HG03045 (cell line): ENCODE data around the gene ANKRD18A.

Experiments
- ATAC-seq: cut with Tn5 transposase; IDR thresholded peaks from one replicate; pipeline ENCODE4 v1.9.1; 2021; ENCODE audit warnings: mild to moderate bottlenecking, moderate library complexity; ENCODE audit not compliant: unreplicated experiment

ANKRD18A gene

DNA sequence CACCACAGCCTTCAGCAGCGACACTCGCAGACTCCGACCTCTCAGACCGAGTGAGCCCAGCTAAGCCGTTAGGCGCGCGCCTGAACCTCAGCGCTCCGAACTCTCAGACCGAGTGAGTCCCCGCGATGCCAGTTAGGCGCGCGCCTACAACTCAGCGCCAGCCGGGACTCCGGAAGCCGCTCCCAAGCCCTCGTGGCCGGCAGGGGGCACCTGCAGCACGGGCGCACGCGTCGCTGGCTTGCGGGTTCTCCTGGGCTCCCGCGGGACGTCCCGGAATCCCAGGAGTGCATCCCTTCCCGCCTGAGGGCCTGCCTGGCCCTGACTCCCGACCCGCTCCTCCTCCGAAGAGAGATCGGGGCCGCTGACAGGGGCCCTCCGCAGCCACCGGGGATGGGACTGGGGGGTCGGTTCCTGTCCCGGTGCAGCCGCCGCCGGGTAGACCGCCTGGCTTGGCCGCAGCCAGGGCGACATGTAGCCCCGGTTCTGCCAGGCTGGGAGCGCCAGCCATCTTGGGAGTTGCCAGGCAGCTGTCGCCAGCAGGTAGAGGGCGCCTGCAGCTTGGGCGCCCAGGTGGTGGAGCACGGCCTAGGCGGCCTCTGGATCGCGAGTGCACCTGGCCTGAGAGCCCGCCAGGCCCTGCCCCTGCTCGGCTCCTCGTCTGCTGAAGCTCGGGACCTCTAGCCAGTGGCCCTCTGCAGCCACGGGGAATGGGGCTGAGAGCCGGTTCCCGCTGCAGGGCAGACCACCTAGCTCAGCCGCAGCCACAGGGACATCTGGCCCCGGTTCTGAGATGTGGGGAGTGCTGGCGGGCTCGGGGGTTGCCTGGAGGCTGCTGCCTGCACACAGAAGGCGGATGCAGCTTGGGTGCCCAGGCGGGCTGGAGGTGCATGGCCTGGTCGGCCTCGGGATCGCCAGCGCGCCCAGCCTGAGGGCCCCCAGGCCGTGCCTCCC is at the start of gene ANKRD18A:
ANKRD18A (minus strand) TSS at position 114 of the 951 bp plus-strand sequence. CDS start 311 bp downstream, outside the sequence.
- ATAC-seq, result peak; percentile 63

DNA sequence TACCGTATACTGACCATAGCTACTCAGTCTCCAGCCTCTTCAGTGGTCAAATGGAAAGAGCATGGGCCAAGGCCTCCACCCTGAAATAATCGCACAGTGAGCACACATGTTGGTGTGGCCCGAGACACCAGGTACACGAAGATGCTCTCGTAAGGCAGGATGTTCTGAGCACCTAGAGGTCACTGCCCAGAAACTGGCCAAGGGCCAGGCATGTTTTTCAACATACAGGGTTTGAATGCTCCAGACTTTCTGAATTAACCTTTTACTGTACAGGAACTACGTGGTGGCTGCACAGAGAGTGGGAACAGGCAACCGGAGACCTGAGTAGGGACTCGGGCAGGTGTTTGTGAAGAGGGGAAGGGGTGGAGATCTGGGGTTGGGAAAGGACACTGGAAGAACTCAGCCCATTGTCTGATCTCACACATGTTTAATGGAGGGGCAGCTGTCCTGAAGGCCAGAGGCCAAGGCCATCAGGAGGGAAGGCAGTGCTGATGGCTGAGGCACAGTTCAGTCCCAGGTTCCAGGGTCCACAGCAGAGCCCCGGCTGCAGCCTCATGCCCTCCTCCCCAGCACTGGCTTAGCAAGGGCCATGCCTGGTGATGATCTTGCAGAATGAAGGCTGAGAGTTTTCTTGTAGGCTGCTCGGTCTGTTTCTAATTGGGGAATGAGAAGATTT is 48.5 kb upstream of the ANKRD18A start:
- no peak for ATAC-seq

DNA sequence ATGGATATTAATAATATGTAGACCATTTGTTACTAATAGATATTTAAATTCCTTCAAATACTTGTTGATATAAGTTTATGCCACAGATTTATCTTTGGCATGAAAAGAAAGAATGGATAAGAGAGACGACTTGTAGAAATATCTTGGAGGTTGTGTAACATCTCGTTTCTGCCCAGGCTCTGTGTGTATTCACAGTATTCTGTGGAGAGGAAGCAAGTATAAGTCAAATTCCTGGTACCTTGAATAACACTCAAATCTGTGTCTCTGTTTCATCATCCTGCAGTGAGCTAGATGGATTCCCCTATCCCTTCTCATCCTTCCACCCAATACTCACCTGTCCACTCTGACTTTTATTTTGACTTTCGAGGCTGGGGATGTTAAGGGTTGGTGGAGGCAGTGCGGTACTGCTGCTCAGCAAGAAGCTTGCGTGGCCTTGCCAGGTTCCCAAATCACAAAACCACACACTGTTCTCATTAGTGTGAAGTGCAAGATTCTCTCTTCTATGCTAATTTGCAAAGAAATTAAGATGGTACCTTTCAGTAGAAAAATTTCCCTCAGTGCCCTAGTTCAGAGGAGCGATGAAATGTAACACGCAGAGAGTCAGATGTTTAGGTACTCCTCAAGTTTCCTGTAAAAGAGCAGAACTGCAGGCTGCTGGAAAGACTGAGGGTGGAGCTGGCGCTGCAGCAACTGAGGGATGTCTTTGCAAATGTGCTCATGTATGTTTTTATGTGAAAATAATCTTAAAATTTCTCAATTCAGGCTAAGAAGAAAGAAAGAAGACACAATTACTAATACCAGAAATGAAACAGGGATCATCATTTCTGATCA is 42.6 kb upstream of the ANKRD18A start:
- ATAC-seq, result no peak

DNA sequence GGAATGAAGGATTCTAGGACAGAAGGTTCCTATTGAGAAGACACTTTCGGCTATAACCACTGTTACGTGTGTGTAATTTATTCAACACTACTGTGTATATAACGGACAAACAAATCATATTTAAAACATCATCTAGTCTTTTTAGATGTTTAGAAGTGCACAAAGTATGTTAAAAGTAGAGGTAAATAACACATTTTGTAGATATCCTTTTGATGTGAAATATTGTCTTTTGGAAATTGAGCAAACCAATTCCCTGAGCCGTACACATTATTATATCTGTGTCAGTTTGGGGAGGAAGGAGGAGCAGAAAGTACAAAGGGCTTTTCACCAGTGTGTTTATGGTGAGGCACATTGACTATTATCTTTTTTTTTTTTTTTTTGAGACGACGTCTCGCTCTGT is 39.1 kb upstream of the ANKRD18A start:
- no peak for ATAC-seq

DNA sequence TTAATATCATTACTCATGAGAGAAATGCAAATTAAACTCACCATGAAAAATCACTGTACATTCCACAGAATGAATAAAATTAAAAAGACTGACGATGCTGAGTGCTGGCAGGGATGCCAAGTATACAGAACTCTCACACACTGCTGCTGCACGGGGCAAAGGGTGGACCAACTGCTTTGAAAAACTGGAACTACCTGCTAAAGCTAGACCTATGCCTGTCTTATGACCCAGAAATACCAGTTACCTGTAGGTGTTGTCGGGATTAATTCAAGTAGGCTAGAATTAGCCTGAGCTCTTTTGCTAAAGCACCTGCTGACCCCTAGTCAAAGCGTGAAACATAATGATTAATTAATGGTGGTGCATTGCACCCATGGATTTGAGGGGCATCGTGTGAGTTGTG is 36.5 kb upstream of the ANKRD18A start:
- ATAC-seq, result no peak

DNA sequence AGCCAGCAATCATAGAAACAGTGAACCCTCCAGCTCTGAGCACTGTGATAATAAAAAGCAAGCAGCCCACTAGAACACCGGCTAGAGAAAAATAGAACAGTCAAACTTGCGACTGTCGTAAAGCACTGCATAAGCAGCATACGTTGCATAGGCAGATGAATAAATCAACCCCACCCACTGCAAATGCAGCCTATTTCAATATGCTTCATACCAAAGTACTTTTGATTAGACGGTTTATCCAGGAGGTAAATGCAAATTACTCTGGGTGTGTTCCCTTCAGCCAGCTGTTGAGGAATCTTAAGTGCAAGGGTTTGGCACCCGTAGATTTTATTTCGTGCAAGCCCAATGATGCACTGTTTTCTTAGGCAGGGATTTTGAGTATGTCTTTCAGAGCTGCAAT is 32.1 kb upstream of the ANKRD18A start:
- ATAC-seq, result no peak

DNA sequence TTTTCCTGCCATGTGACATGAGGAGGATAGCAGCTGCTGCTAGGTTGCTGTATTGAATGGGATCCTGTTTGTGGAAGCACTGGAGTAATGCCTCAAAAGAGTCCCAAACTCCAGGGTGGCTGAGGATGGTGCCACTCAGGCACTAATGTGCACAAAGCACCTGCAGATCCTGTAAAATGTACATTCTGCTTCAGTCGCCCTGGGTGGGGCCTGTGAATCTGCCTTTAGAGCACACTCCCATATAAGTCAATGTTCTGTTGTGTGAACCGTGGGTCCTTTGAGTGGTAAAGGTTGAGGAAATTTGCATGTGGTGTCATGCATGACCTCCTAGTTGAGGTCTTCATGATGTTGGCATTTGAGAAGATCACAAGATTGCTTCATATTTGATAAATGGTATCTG is 31.6 kb upstream of the ANKRD18A start:
- ATAC-seq, result no peak

DNA sequence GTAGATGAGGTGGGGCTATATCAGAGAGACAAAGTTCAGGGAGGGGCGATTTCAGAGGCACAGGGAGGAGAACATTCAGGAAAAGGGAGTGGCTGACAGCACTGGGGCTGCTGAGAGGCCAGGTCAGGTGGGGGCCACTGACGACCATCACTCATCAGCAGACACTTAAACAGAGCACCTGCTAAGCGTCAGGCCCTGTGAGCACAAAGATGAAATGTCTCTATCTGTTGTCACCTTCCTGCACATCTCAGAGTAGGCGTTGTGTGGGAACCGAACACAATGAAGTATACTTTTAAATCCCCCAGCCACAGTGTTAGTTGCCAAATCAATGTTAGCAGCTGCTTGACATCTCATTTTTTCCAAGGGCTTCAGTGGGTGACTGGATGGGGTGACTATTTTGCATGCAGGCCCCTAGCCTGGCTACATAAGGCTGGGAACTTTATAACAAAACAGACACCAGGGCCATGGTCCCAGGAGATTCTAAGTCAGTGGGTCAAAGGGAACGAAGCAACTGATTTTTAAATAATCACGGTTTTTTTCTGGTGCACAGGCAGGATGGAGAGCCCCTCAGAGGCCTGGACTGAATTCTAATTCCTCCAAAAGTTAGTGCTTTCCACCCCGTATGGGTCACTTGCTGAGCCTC is 31.1 kb upstream of the ANKRD18A start:
- ATAC-seq, result no peak

DNA sequence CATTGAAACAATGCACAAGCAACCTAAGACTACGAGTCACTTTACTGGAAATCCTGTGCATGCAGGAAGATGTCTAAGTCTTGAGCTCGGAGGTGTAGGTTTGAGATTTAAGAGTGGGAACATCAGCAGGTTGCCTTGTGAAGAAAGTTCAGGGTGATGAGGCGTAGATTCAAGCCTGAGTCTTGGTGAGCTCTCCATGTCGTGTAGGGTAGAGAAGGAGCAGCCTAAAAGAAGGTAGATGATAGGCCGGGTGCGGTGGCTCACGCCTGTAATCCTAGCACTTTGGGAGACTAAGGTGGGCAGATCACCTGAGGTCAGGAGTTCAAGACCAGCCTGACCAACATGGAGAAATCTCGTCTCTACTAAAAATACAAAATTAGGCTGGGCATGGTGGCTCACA is 30.2 kb upstream of the ANKRD18A start:
- no peak for ATAC-seq

DNA sequence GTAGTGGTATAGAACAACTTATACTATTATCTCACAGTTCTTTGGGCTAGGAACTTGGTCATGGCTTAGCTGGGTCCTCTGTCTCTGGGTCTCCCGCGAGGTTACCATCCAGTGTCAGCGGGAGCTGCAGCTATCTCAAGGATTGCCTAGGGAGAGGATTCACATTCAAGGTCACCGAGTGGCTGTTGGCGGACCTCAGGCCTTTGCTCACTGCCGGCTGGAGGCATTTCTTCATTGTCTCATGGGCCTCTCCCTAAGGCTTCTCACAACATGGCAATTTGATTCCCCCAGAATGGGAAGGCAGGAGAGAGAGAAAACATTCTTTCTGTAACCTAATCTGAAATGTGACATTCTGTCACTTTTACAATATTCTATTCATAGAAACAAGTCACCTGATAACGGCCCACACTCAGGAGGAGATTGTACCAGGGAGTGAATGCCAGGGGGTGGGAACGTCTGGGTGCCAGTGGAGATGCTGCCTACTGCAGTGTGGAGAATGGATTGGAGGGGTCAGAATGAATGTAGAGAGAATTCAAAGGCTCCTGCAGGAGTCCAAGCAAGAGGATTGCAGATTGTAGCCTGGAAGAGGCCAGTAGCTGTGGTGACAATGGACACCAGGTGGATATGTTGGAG is 29.5 kb upstream of the ANKRD18A start:
- no peak for ATAC-seq

DNA sequence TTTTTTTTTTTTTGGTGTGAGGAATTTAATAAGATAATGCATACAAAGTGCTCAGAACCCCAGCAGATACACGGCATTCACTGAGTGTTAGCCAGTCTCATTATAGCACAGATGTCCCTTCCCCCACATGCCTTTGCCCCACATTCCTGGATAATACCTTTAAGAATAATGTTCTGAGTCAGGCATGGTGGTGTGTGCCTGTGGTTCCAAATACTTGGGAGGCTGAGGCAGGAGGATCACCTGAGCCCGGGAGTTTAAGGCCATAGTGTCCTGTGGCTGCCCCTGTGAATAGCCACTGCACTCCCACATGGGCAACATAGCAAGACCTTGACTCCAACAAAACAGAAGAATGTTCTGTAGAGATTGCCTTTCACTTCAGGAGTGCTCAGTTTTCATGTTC is 24.2 kb upstream of the ANKRD18A start:
- ATAC-seq, result no peak

DNA sequence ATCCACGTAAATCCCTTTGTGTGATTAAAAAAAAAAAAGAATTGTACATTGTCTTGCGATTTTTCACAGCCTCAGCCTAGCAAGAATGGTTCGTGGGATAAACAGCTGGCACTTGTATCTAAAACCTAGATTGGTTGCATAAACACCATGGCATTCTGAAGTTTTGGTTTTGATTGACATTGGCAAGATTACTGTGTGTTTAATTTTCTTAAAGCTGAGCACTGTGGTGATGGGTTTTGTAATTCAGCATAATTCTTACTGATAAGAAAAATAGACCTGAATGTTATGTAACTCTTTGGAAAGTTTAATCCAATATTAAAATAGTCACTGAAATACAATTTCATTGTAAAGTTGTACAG is 23.4 kb upstream of the ANKRD18A start:
- no peak for ATAC-seq

DNA sequence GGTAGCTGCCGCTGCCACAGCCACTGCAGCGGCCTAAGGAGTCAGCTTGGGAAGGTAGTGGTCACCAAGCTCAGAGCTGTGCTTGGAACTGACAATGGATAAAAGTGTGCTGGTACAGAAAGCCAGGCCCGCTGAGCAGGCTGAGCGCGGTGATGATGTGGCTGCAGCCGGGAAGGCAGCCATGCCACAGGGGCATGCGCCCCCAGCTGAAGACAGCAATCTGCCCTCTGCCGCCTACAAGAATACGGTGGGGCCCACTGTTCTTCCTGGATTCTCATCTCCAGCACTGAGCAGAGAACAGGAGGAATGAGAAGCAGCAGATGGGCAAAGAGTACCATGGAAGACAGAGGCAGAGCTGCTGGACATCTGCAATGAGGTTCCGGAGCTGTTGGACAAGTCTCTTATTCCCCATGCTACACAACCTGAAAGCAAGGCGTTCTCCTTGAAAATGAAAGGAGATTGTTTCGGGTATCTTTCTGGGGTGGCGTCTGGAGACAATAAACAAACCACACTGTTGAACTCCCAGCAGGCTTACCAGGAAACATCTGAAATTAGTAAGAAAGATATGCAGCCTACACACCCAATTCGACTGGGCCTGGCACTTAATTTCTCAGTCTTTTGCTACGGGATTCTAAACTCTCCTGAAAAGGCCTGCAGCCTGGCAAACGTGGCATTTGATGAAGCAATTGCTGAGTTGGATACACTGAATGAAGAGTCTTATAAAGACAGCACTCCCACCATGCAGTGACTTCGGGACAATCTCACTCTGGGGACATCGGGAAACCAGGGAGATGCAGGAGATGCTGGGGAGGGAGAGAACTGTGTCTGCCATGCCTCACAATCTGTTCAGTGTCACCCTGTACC is 22.8 kb upstream of the ANKRD18A start:
- no peak for ATAC-seq

DNA sequence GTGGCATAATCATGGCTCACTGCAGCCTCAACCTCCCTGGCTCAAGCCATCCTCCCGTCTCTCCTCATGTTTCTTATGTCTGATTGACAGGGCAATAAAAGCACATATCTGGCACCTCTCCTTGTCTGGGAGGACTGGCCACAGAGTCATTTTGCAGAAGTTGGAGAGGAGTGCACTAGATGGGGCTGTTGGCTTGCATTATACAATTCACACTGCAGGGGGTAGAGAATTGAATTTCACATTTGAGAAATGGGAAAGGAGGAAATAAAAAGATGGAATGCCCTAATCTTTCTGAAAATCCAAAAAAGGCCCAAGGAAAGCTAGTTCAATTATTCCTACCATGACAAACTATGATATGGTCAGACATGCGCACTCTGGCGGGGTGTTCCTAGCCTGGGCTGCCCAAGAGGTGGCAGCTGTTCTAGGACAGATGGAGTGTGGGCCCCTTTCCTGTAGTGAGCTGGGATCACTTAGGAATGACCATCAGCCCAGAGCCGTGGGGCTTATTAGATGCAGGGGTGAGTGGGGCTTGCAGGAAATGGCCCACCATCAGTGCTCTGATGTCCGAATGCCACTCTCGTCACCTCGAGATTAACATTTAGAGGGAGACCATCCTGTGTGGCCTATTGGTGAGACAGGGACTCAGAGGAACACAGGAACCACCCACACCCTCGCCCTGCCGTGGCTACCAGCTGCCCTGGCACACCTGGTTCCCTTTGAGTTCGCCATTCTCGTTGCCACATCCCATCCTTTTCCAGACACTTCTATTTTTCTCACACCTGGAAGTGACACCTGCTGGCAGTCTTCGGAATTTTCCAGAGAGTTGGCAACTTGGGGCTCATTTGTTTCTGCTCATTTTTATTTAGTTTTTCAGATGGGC is 21.8 kb upstream of the ANKRD18A start:
- no peak for ATAC-seq

DNA sequence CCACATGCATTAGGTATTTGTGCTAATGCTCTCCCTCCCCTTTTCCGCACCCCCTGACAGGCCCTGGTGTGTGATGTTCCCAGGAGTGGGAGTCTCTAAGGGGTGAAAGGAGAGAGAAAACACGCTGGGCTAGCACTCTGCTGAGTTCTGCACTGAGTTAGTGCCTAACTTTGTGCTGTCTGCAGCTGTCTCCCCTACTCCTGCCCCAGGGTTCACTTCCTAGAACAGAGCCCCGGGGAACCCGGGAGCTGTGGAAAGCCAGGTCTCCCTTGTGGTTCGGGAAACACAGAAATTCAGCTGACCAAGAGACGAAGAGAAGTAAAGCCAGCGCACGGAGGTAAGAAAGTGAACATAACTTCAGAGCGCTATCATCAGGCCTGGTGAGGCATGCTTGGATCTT is 20.7 kb upstream of the ANKRD18A start:
- no peak for ATAC-seq

DNA sequence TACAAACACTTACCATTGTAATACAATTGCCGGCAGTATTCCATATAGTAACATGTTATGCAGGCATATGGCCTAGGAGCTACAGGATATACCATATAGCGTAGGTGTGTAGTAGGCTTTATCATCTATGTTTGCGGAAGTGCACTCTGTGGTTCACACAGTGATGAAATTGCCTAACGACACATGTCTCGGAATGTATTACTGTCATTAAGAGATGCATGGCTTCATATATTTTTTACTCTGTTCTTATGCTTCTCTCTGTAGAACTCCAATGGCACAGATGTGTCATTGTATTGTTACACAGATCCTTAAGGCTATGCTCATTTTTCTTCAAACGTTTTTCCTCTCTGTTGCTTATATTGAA is 19.2 kb upstream of the ANKRD18A start:
- no peak for ATAC-seq

DNA sequence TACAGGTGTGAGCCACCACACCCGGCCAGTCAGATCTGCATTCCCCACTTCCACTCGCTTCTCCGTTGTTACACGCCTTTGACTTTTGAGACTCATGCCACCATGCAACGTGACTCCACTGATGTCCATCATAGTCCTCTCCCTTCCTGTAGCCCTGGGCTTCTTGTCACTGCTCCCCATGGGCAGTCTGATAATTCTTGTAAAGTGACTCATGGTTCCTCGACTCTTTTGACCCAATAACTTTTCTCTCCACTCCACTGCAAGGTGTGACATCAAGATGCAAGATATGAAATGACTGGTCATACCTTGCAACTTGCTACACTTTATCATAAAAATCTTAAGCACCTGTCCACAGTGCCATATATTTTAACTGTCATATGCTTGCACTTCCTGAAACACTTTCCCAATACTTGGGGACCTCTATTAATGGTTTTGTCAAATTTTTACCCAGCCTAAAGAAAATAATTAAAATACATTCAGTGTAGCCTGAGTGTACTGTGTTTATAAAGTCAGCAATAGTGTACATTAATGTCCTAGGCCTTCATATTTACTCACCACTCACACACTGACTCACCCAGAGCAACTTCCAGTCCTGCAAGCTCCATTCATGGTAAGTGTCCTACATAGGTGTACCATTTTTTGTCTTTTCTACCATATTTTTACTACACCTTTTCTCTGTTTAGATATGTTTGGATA is 18.6 kb upstream of the ANKRD18A start:
- ATAC-seq, result no peak

DNA sequence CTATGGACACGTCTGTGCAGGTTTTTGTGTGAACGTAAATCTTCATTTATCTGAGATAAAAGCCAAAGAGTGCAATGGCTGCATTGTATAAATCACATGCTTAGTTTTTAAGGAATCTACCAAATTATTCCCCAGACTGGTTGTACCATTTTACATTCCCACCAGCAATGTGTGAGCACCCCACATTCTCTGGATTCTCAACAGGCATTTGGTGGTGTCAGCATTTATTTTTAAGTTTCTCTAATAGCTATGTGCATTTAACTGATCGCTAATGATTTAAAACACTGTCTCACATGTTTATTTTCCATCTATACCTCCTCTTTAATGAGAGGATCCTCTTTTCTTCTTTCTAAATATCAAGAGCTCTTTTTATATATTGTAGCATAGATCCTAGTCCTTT is 13.9 kb upstream of the ANKRD18A start:
- ATAC-seq, result no peak
